IMR-90 (cell line): ENCODE data around the gene AMN. TPM values are rescaled to one million over a fixed set of nuclear protein-coding genes. Genes with fewer than 3 reads are reported as not detected.

Experiments used
- ATAC-seq: fragments of 200-7000 bp; cut with Tn5 transposase; 2 replicates; pipeline ENCODE4 v1.9.1; 2020; ENCODE audit warnings: low read depth, mild to moderate bottlenecking, moderate library complexity
- BruUV-seq: library from RNA; stranded (reverse); fragments of 400-500 nt; replicated peaks from 2 replicates; lab custom pipeline; 2021; lab: Mats Ljungman, UMichigan
- CTCF ChIA-PET: fragments of 300-600 bp; formaldehyde crosslinking; extraction: SDS; loops from one replicate; lab custom pipeline; 2021; ENCODE audit warnings: antibody characterized with exemption; lab: Yijun Ruan, JAX
- POLR2A ChIA-PET: fragments of 300-600 bp; sonication (Branson Sonifier 250); formaldehyde crosslinking; loops from one replicate; lab custom pipeline; 2022; ENCODE audit warnings: antibody characterized with exemption; ENCODE audit not compliant: unreplicated experiment; lab: Charles Lee
- DNase-seq: peaks from one replicate; pipeline ENCODE4 v3.0.0; 2013
- H2AFZ ChIP-seq: replicated peaks from 2 replicates; pipeline ENCODE3; 2013; ENCODE audit warnings: low read length, mild to moderate bottlenecking; ENCODE audit not compliant: poor library complexity
- H2AK5ac ChIP-seq: 2 replicates; pipeline ENCODE4 v1.6.1; 2013; ENCODE audit warnings: low read depth, low read length, inconsistent platforms
- H2AK9ac ChIP-seq: replicated peaks from 2 replicates; pipeline ENCODE3; 2013; ENCODE audit warnings: mild to moderate bottlenecking, low read depth, low read length, moderate library complexity; ENCODE audit not compliant: poor library complexity
- H2BK120ac ChIP-seq: 2 replicates; pipeline ENCODE4 v1.6.1; 2013; ENCODE audit warnings: low read depth, low read length, inconsistent platforms
- H2BK15ac ChIP-seq: 3 replicates; pipeline ENCODE4 v1.6.1; 2013; ENCODE audit warnings: low read depth, low read length, inconsistent platforms
- H2BK20ac ChIP-seq: 2 replicates; pipeline ENCODE4 v1.6.1; 2013; ENCODE audit warnings: low read depth, mild to moderate bottlenecking, inconsistent platforms, low read length, moderate library complexity
- H2BK5ac ChIP-seq: 2 replicates; pipeline ENCODE4 v1.6.1; 2013; ENCODE audit warnings: mild to moderate bottlenecking, low read depth, low read length, inconsistent platforms; ENCODE audit not compliant: poor library complexity, severe bottlenecking
- H3K14ac ChIP-seq: replicated peaks from 2 replicates; pipeline ENCODE4 v1.6.1; 2013; ENCODE audit warnings: low read depth, low read length, inconsistent platforms
- H3K18ac ChIP-seq: 2 replicates; pipeline ENCODE4 v1.6.1; 2013; ENCODE audit warnings: low read depth, low read length, control low read depth
- H3K23ac ChIP-seq: 2 replicates; pipeline ENCODE4 v1.6.1; 2013; ENCODE audit warnings: low read depth, low read length, inconsistent platforms
- H3K27ac ChIP-seq: 2 replicates; pipeline ENCODE4 v1.5.1; 2013; ENCODE audit warnings: mild to moderate bottlenecking, control low read depth, low read length; ENCODE audit not compliant: insufficient read depth
- H3K27me3 ChIP-seq: 2 replicates; pipeline ENCODE4 v1.6.1; 2013; ENCODE audit warnings: low read length; ENCODE audit not compliant: control insufficient read depth, insufficient read depth
- H3K36me3 ChIP-seq: 2 replicates; pipeline ENCODE4 v1.6.1; 2013; ENCODE audit warnings: low read length, mixed read lengths; ENCODE audit not compliant: control insufficient read depth, insufficient read depth
- H3K4ac ChIP-seq: 2 replicates; pipeline ENCODE4 v1.6.1; 2013; ENCODE audit warnings: low read depth, low read length, inconsistent platforms
- H3K4me1 ChIP-seq: 2 replicates; pipeline ENCODE4 v1.6.1; 2013; ENCODE audit warnings: low read length, mixed read lengths; ENCODE audit not compliant: control insufficient read depth, insufficient read depth
- H3K4me2 ChIP-seq: 2 replicates; pipeline ENCODE4 v1.6.1; 2013; ENCODE audit warnings: low read depth, mild to moderate bottlenecking, control low read depth, low read length, moderate library complexity
- H3K4me3 ChIP-seq: 2 replicates; pipeline ENCODE4 v1.5.1; 2013; ENCODE audit warnings: low read depth, mild to moderate bottlenecking, control low read depth, low read length, moderate library complexity; ENCODE audit not compliant: insufficient read depth
- H3K56ac ChIP-seq: 2 replicates; pipeline ENCODE4 v1.6.1; 2013; ENCODE audit warnings: low read length, inconsistent platforms; ENCODE audit not compliant: insufficient read depth; ENCODE audit errors: extremely low read depth
- H3K79me1 ChIP-seq, 2 experiments: 2 replicates each; pipeline ENCODE4 v1.6.1; 2013; ENCODE audit warnings: low read length in 2 of 2, inconsistent platforms in 1 of 2, low read depth in 1 of 2
- H3K9ac ChIP-seq: 2 replicates; pipeline ENCODE4 v1.6.1; 2013; ENCODE audit warnings: low read depth, low read length, control low read depth
- H3K9me1 ChIP-seq: 2 replicates; pipeline ENCODE4 v1.6.1; 2013; ENCODE audit warnings: low read length, inconsistent platforms; ENCODE audit not compliant: insufficient read depth
- H3K9me3 ChIP-seq: 2 replicates; pipeline ENCODE4 v1.6.1; 2013; ENCODE audit warnings: low read length; ENCODE audit not compliant: control insufficient read depth, insufficient read depth
- H4K20me1 ChIP-seq: 2 replicates; pipeline ENCODE4 v1.6.1; 2013; ENCODE audit warnings: low read length, inconsistent platforms; ENCODE audit not compliant: insufficient read depth
- H4K5ac ChIP-seq: 2 replicates; pipeline ENCODE4 v1.6.1; 2013; ENCODE audit warnings: mild to moderate bottlenecking, low read depth, low read length, control low read depth
- H4K8ac ChIP-seq, 2 experiments: 2 replicates each; pipeline ENCODE4 v1.6.1; 2013; ENCODE audit warnings: low read depth in 2 of 2, low read length in 2 of 2, control low read depth in 1 of 2, inconsistent platforms in 1 of 2
- H4K91ac ChIP-seq: 2 replicates; pipeline ENCODE4 v1.6.1; 2013; ENCODE audit warnings: low read depth, low read length, inconsistent platforms; ENCODE audit not compliant: insufficient read depth
- CHD1 ChIP-seq: IDR thresholded peaks from 2 replicates; pipeline ENCODE4 v1.6.1; 2012; ENCODE audit warnings: low read depth, low read length, improper control_type of control experiment
- FOS ChIP-seq: fragments of 150-350 bp; IDR thresholded peaks from 2 replicates; pipeline ENCODE4 v1.6.1; 2016; ENCODE audit warnings: low read depth, low read length
- RAD21 ChIP-seq: IDR thresholded peaks from 2 replicates; pipeline ENCODE4 v1.6.1; 2012; ENCODE audit warnings: low read length, improper control_type of control experiment
- WGBS, 2 experiments: methylation state at CpG; one replicate each; pipeline versions ENCODE4 v1.1.5 to v1.1.7; 2013; ENCODE audit warnings: missing lambda C conversion rate in 2 of 2; ENCODE audit not compliant: insufficient read length in 1 of 2; ENCODE audit errors: extremely low coverage in 2 of 2; 5-methylcytosine and 5-hydroxymethylcytosine counted together
- dilution Hi-C: fragments of 300-500 bp; cut with HindIII; formaldehyde crosslinking; loops from one replicate; pipeline ENCODE4 v1.14.3; 2018; ENCODE audit warnings: low sequenced_read_pairs; ENCODE audit not compliant: unreplicated experiment
- in situ Hi-C: fragments of 300-500 bp; cut with MboI; formaldehyde crosslinking; loops from 3 replicates; pipeline ENCODE4 v1.14.3; 2019; ENCODE audit warnings: low sequenced_read_pairs, inconsistent platforms, mixed read lengths
- intact Hi-C: fragments of 100-400 bp; cut with micrococcal nuclease; formaldehyde crosslinking; loops from 2 replicates; pipeline ENCODE4 v1.10.0; 2022
- polyA plus RNA-seq, 3 experiments: library from polyadenylated mRNA; depleted of rRNA; stranded (reverse); fragments of >200 nt; gene quantifications; 2 replicates each; pipeline ENCODE4 v1.2.3, GENCODE V29; 2012; ENCODE audit warnings: low replicate concordance in 1 of 3
- total RNA-seq: library from RNA; depleted of rRNA; stranded (reverse); fragments of >200 nt; gene quantifications from 2 replicates; pipeline ENCODE4 v1.2.3, GENCODE V29; 2012

AMN gene
- total and polyA plus RNA-seq, 2 of the 4 experiments (the other 2 are of a cell fraction) = under 0.01 to 0.24 TPM

DNA sequence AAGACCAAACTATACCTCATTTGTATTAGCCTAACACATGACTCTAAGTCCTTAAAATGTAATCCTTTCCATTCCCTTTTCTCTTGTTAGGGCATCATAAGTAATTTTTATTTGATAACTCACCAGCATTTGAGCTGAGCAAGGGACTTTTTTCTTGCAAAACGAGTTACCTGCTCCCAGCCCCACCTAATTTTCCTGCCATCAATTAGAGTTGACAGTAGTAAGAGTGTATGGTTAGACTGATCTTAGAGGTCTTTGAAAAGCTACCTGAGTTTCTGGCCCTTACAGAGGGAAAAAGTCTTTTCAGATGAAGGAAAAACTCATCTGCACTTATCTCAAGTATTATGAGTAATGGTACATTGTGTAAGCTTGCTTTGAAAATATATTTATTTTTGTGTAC, 33.7 kb upstream of the AMN start:
- no TSS peak for BruUV-seq
- Histone ChIP-seq H3K36me3 (peaks cover 20% of the 10 kb centered on the region), H3K27me3 (no peaks in the 10 kb centered on the region), H3K4me3 (no peak overlapping the region), H2AK9ac (no peak overlapping the region), H2BK20ac (no peak overlapping the region), H3K4me1 (peaks cover 2% of the 10 kb centered on the region; the same call in 1 of the 2 replicates), H2BK120ac (no peak overlapping the region), H3K23ac (no peak overlapping the region), H3K27ac (no peak overlapping the region), H3K9me1 (peaks cover 10% of the 10 kb centered on the region), H2BK5ac (no peak overlapping the region), H4K5ac (no peak overlapping the region), H3K9me3 (no peaks in the 10 kb centered on the region), H4K91ac (no peak overlapping the region), H4K8ac (no peak overlapping the region), H3K4me2 (no peak overlapping the region), H2BK15ac (no peak overlapping the region), H2AK5ac (no peak overlapping the region), H3K14ac (no peak overlapping the region), H3K56ac (no peak overlapping the region), H3K79me1 (peaks cover 0 to 12% of the 10 kb centered on the region in 2 experiments; a peak in 1 of 4 replicates), H2AFZ (no peak overlapping the region), H3K4ac (no peak overlapping the region), H3K18ac (no peak overlapping the region), H3K9ac (no peak overlapping the region), H4K20me1 (peaks cover 19% of the 10 kb centered on the region; the same call in 1 of the 2 replicates)
- DNase-seq = no peak
- no peak for TF ChIP-seq CHD1
- TF ChIP-seq FOS = no peak
- no peak for TF ChIP-seq RAD21
- in situ Hi-C loops = no loop called here
- ChIA-PET CTCF (no interaction called here), POLR2A (no interaction called here)
- no CpG with 5 or more reads among the region's 1 CpG for WGBS, 2 experiments
- intact Hi-C loops = no loop called here
- ATAC-seq = no peak
- dilution Hi-C loops = no loop called here
